B cell (primary cell): ENCODE results near the gene HOXB3. TPM values are rescaled to one million over a fixed set of nuclear protein-coding genes. Genes with fewer than 3 reads are reported as not detected.

Experiments used
- ATAC-seq: fragments of 200-7000 bp; cut with Tn5 transposase; one replicate; pipeline ENCODE4 v1.10.0; 2021; ENCODE audit warnings: low read depth, mild to moderate bottlenecking, moderate number of reproducible peaks, moderate library complexity
- CTCF ChIA-PET: fragments of 350-600 bp; sonication (Branson Sonifier 250); formaldehyde crosslinking; loops from one replicate; lab custom pipeline; 2021; ENCODE audit warnings: antibody characterized with exemption, inconsistent platforms; lab: Charles Lee
- POLR2A ChIA-PET: fragments of 350-600 bp; sonication (Branson Sonifier 250); formaldehyde crosslinking; loops from one replicate; lab custom pipeline; 2021; ENCODE audit warnings: antibody characterized with exemption; lab: Charles Lee
- DNase-seq: peaks from one replicate; pipeline ENCODE4 v3.0.0; 2013
- H2AFZ ChIP-seq: 2 replicates; pipeline ENCODE4 v1.6.1; 2012; ENCODE audit warnings: mild to moderate bottlenecking, low read depth, low read length; ENCODE audit not compliant: insufficient read depth, poor library complexity, severe bottlenecking
- H3K27ac ChIP-seq, 2 donors: 1 replicate in 1 of 2; 2 replicates in 1 of 2; pipeline ENCODE4 v1.5.1; 2012 to 2013; ENCODE audit warnings: low read length in 2 of 2, mild to moderate bottlenecking in 2 of 2, moderate library complexity in 1 of 2
- H3K27me3 ChIP-seq, 4 experiments: fragments of 200-600 bp in 1 of 4; sonication (generic) in 1 of 4; replicated peaks in 1 of 4; 1 replicate in 2 of 4; 2 replicates in 2 of 4; pipeline versions ENCODE4 v1.6.1 to v1.7.0; 2013 to 2016; ENCODE audit warnings: low read length in 3 of 4, mild to moderate bottlenecking in 2 of 4, mixed read lengths in 1 of 4, moderate library complexity in 1 of 4; ENCODE audit not compliant: insufficient read depth in 4 of 4, control insufficient read depth in 3 of 4; ENCODE audit errors: control extremely low read depth in 1 of 4
- H3K36me3 ChIP-seq, 2 experiments: replicated peaks in 1 of 2; 1 replicate in 1 of 2; 2 replicates in 1 of 2; pipeline versions ENCODE4 v1.6.1 to v1.7.1; 2013; ENCODE audit warnings: low read length in 1 of 2; ENCODE audit not compliant: insufficient read depth in 2 of 2, control insufficient read depth in 1 of 2; ENCODE audit errors: control extremely low read depth in 1 of 2, extremely low read depth in 1 of 2
- H3K4me1 ChIP-seq, 2 donors: fragments of 200-600 bp in 1 of 2; sonication (generic) in 1 of 2; 1 replicate in 1 of 2; 2 replicates in 1 of 2; pipeline versions ENCODE4 v1.5.1 to v1.6.1; 2013 to 2017; ENCODE audit warnings: low read length in 2 of 2; ENCODE audit not compliant: control insufficient read depth in 2 of 2, insufficient read depth in 2 of 2
- H3K4me2 ChIP-seq: replicated peaks from 2 replicates; pipeline ENCODE3; 2012; ENCODE audit warnings: mild to moderate bottlenecking, low read depth, low read length; ENCODE audit not compliant: poor library complexity, severe bottlenecking
- H3K4me3 ChIP-seq, 5 experiments: fragments of 200-600 bp in 1 of 5; sonication (generic) in 1 of 5; 1 replicate in 3 of 5; 2 replicates in 2 of 5; pipeline versions ENCODE4 v1.5.1 to v1.7.0; 2011 to 2016; ENCODE audit warnings: low read length in 4 of 5, mild to moderate bottlenecking in 4 of 5, low read depth in 2 of 5, control low read depth in 1 of 5, moderate library complexity in 1 of 5; ENCODE audit not compliant: insufficient read depth in 1 of 5; ENCODE audit errors: control extremely low read depth in 1 of 5, extremely low read depth in 1 of 5
- H3K79me2 ChIP-seq: fragments of 200-600 bp; sonication (generic); one replicate; pipeline ENCODE4 v1.6.0; 2016; ENCODE audit warnings: low read length; ENCODE audit not compliant: control insufficient read depth, insufficient read depth
- H3K9ac ChIP-seq: fragments of 200-600 bp; sonication (generic); 2 replicates; pipeline ENCODE4 v1.6.1; 2017; ENCODE audit warnings: mild to moderate bottlenecking, low read length, moderate library complexity
- H3K9me3 ChIP-seq, 3 donors: one replicate each; pipeline versions ENCODE4 v1.6.1 to v1.7.1; 2013; ENCODE audit warnings: low read length in 2 of 3; ENCODE audit not compliant: control insufficient read depth in 2 of 3, insufficient read depth in 1 of 3; ENCODE audit errors: control extremely low read depth in 1 of 3
- H4K20me1 ChIP-seq: 2 replicates; pipeline ENCODE4 v1.6.0; 2012; ENCODE audit warnings: mild to moderate bottlenecking, low read length; ENCODE audit not compliant: insufficient read depth, control insufficient read depth, poor library complexity, severe bottlenecking
- H3K27ac Mint-ChIP-seq: one replicate; pipeline ENCODE4 v1.8.0; 2021; ENCODE audit warnings: mixed read lengths
- H3K27me3 Mint-ChIP-seq: one replicate; pipeline ENCODE4 v1.8.0; 2021; ENCODE audit warnings: mixed read lengths
- H3K4me1 Mint-ChIP-seq: one replicate; pipeline ENCODE4 v1.8.0; 2021; ENCODE audit warnings: mixed read lengths
- H3K4me3 Mint-ChIP-seq: one replicate; pipeline ENCODE4 v1.8.0; 2021; ENCODE audit warnings: mixed read lengths
- H3K9me3 Mint-ChIP-seq: one replicate; pipeline ENCODE4 v1.8.0; 2022; ENCODE audit warnings: mixed read lengths; ENCODE audit not compliant: insufficient read depth
- CTCF ChIP-seq: fragments of 200-600 bp; IDR thresholded peaks from one replicate; pipeline ENCODE4 v1.8.0; 2022; ENCODE audit warnings: antibody characterized with exemption, mild to moderate bottlenecking
- EZH2 ChIP-seq: IDR thresholded peaks from 2 replicates; pipeline ENCODE4 v1.6.1; 2012; ENCODE audit warnings: borderline replicate concordance, low read depth, mild to moderate bottlenecking, moderate library complexity, low read length; ENCODE audit not compliant: insufficient read depth, poor library complexity, severe bottlenecking
- WGBS: methylation state at CpG from one replicate; pipeline ENCODE4 v1.1.5; 2013; ENCODE audit warnings: missing lambda C conversion rate; ENCODE audit not compliant: insufficient coverage; 5-methylcytosine and 5-hydroxymethylcytosine counted together
- intact Hi-C: fragments of 100-400 bp; cut with micrococcal nuclease; formaldehyde crosslinking; loops from one replicate; pipeline ENCODE4 v1.10.0; 2022
- polyA plus RNA-seq: library from polyadenylated mRNA; depleted of rRNA; stranded (reverse); fragments of >200 nt; gene quantifications from 2 replicates; pipeline ENCODE4 v1.2.3, GENCODE V29; 2012
- total RNA-seq, 2 donors: library from RNA; stranded (reverse); fragments of 120-200 nt in 1 of 2; gene quantifications; 1 replicate in 1 of 2; 2 replicates in 1 of 2; pipeline versions ENCODE4 v1.2.3 to v1.2.4, GENCODE V29; 2013 to 2022

Gene HOXB3
- total and polyA plus RNA-seq, 2 donors (not counting 1 experiment from before 2014, with no cell fraction given) = 3.0 to 4.0 TPM

GRCh38 chr17:48631693-48632578 lies 41.9 kb upstream of the HOXB3 start:
- no peak overlapping the region for H3K27ac Mint-ChIP-seq
- POLR2A ChIA-PET = no interaction called here
- WGBS = 90% methylated on average over 3 of the region's 7 CpGs
- Histone ChIP-seq H3K9ac (no peak overlapping the region), H3K36me3 (no peaks in the 10 kb centered on the region), H3K9me3 (peaks cover 0 to 15% (median 0%) of the 10 kb centered on the region in 3 donors), H4K20me1 (no peaks in the 10 kb centered on the region), H2AFZ (no peak overlapping the region), H3K27me3 (peaks cover 0 to 98% (median 77%) of the 10 kb centered on the region in 4 experiments), H3K27ac (no peak overlapping the region), H3K4me3 (no peak overlapping the region), H3K4me1 (peaks cover 22 to 37% of the 10 kb centered on the region in 2 donors), H3K4me2 (no peak overlapping the region), H3K79me2 (no peaks in the 10 kb centered on the region)
- H3K4me1 Mint-ChIP-seq = peaks cover 13% of the 10 kb centered on the region
- no peak for ATAC-seq
- H3K4me3 Mint-ChIP-seq = no peak overlapping the region
- H3K27me3 Mint-ChIP-seq = peaks cover 90% of the 10 kb centered on the region
- CTCF ChIA-PET = interaction anchor here (0.5 to 2.2 kb wide), 7 partner anchors 9 to 274 kb away, joined by 3 to 6 read pairs (median 4); partner anchors contain the start of gene HOXB8
- TF ChIP-seq CTCF (no peak), EZH2 (no peak)
- intact Hi-C loops = no loop called here
- DNase-seq = no peak
- no peaks in the 10 kb centered on the region for H3K9me3 Mint-ChIP-seq
